GM23338 (cell line): Measurements from ENCODE around the gene CRHR1.

Experiments used
- CREB1 ChIP-seq: fragments of 250-450 bp; sonication (Bioruptor Pico); IDR thresholded peaks from 2 replicates; pipeline ENCODE4 v1.5.0; 2020; ENCODE audit warnings: low read depth, mild to moderate bottlenecking, moderate library complexity
- EZH2 ChIP-seq: fragments of 200-600 bp; sonication (generic); IDR thresholded peaks from one replicate; pipeline ENCODE4 v1.8.0; 2017; ENCODE audit warnings: antibody characterized with exemption, mild to moderate bottlenecking, low read depth; ENCODE audit not compliant: unreplicated experiment
- EZH2phosphoT487 ChIP-seq: fragments of 200-600 bp; sonication (generic); IDR thresholded peaks from one replicate; pipeline ENCODE4 v1.8.1; 2018; ENCODE audit warnings: antibody characterized with exemption; ENCODE audit not compliant: unreplicated experiment
- JUNB ChIP-seq: IDR thresholded peaks from one replicate; pipeline ENCODE4 v1.6.1; 2016; ENCODE audit warnings: antibody characterized with exemption; ENCODE audit not compliant: unreplicated experiment
- NANOG ChIP-seq: IDR thresholded peaks from 2 replicates; pipeline ENCODE4 v1.6.1; 2016; ENCODE audit warnings: antibody characterized with exemption, borderline replicate concordance
- POLR2AphosphoS5 ChIP-seq: IDR thresholded peaks from 2 replicates; pipeline ENCODE4 v1.6.1; 2016; ENCODE audit warnings: antibody characterized with exemption, low read depth
- STAT1 ChIP-seq: IDR thresholded peaks from one replicate; pipeline ENCODE4 v1.6.1; 2016; ENCODE audit warnings: antibody characterized with exemption; ENCODE audit not compliant: unreplicated experiment
- ZNF114 ChIP-seq: fragments of 250-450 bp; sonication (Bioruptor Pico); IDR thresholded peaks from 2 replicates; pipeline ENCODE4 v1.5.0; 2020; ENCODE audit warnings: mild to moderate bottlenecking, moderate library complexity
- ZNF331 ChIP-seq: fragments of 250-450 bp; sonication (Bioruptor Pico); IDR thresholded peaks from 2 replicates; pipeline ENCODE4 v1.5.0; 2020; ENCODE audit warnings: low read depth, mild to moderate bottlenecking, moderate library complexity
- TF ChIP-seq, protein P1 (sequence below), 2 experiments: fragments of 200-600 bp in 1 of 2; sonication (generic) in 1 of 2; conservative IDR thresholded peaks; 2 replicates each; pipeline versions ENCODE4 v1.5.1 to v1.6.1; 2016 to 2017; ENCODE audit warnings: antibody characterized with exemption in 2 of 2, low read depth in 2 of 2, mild to moderate bottlenecking in 2 of 2, moderate library complexity in 1 of 2
- TF ChIP-seq, protein P2 (sequence below): IDR thresholded peaks from 2 replicates; pipeline ENCODE4 v1.6.1; 2016; ENCODE audit warnings: antibody characterized with exemption
- TF ChIP-seq, protein P3 (sequence below): IDR thresholded peaks from one replicate; pipeline ENCODE4 v1.6.1; 2018; ENCODE audit warnings: antibody characterized with exemption; ENCODE audit not compliant: unreplicated experiment
- TF ChIP-seq, protein P4 (sequence below): fragments of 250-450 bp; sonication (Bioruptor Pico); IDR thresholded peaks from 2 replicates; pipeline ENCODE4 v1.5.0; 2020; ENCODE audit warnings: mild to moderate bottlenecking, moderate library complexity

DNA sequence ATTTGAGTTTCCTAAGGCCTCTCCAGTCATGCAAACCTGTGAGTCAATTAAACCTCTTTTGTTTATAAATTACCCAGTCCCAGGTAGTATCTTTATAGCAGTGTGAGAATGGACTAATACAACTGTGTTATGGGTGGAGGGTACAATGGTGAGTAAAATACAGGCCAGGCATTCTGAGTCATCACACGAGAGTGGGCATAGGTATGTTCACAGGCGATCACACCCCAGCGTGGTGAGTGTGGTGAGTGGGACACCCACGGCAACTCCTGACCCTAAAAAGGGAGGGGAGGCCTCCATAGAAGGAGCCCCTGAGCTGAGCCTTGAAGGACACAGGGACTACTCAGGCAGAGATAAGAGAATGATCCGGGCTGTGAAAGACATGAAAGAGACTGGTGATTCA, 87.6 kb downstream of the CRHR1 start:
- TF ChIP-seq, protein P1, sequence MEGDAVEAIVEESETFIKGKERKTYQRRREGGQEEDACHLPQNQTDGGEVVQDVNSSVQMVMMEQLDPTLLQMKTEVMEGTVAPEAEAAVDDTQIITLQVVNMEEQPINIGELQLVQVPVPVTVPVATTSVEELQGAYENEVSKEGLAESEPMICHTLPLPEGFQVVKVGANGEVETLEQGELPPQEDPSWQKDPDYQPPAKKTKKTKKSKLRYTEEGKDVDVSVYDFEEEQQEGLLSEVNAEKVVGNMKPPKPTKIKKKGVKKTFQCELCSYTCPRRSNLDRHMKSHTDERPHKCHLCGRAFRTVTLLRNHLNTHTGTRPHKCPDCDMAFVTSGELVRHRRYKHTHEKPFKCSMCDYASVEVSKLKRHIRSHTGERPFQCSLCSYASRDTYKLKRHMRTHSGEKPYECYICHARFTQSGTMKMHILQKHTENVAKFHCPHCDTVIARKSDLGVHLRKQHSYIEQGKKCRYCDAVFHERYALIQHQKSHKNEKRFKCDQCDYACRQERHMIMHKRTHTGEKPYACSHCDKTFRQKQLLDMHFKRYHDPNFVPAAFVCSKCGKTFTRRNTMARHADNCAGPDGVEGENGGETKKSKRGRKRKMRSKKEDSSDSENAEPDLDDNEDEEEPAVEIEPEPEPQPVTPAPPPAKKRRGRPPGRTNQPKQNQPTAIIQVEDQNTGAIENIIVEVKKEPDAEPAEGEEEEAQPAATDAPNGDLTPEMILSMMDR (conservative IDR thresholded peaks at IDR 0.05; ENCODE audit: low read depth in 2 of 2), result no peak
- TF ChIP-seq, protein P2, sequence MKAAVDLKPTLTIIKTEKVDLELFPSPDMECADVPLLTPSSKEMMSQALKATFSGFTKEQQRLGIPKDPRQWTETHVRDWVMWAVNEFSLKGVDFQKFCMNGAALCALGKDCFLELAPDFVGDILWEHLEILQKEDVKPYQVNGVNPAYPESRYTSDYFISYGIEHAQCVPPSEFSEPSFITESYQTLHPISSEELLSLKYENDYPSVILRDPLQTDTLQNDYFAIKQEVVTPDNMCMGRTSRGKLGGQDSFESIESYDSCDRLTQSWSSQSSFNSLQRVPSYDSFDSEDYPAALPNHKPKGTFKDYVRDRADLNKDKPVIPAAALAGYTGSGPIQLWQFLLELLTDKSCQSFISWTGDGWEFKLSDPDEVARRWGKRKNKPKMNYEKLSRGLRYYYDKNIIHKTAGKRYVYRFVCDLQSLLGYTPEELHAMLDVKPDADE, result no peak
- TF ChIP-seq STAT1 (no peak), EZH2 (no peak), ZNF331 (no peak), POLR2AphosphoS5 (no peak), EZH2phosphoT487 (no peak), CREB1 (CRISPR knock-in tag) (no peak), JUNB (no peak), NANOG (no peak), ZNF114 (no peak)
- TF ChIP-seq, protein P3, sequence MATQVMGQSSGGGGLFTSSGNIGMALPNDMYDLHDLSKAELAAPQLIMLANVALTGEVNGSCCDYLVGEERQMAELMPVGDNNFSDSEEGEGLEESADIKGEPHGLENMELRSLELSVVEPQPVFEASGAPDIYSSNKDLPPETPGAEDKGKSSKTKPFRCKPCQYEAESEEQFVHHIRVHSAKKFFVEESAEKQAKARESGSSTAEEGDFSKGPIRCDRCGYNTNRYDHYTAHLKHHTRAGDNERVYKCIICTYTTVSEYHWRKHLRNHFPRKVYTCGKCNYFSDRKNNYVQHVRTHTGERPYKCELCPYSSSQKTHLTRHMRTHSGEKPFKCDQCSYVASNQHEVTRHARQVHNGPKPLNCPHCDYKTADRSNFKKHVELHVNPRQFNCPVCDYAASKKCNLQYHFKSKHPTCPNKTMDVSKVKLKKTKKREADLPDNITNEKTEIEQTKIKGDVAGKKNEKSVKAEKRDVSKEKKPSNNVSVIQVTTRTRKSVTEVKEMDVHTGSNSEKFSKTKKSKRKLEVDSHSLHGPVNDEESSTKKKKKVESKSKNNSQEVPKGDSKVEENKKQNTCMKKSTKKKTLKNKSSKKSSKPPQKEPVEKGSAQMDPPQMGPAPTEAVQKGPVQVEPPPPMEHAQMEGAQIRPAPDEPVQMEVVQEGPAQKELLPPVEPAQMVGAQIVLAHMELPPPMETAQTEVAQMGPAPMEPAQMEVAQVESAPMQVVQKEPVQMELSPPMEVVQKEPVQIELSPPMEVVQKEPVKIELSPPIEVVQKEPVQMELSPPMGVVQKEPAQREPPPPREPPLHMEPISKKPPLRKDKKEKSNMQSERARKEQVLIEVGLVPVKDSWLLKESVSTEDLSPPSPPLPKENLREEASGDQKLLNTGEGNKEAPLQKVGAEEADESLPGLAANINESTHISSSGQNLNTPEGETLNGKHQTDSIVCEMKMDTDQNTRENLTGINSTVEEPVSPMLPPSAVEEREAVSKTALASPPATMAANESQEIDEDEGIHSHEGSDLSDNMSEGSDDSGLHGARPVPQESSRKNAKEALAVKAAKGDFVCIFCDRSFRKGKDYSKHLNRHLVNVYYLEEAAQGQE, result no peak
- TF ChIP-seq, protein P4, sequence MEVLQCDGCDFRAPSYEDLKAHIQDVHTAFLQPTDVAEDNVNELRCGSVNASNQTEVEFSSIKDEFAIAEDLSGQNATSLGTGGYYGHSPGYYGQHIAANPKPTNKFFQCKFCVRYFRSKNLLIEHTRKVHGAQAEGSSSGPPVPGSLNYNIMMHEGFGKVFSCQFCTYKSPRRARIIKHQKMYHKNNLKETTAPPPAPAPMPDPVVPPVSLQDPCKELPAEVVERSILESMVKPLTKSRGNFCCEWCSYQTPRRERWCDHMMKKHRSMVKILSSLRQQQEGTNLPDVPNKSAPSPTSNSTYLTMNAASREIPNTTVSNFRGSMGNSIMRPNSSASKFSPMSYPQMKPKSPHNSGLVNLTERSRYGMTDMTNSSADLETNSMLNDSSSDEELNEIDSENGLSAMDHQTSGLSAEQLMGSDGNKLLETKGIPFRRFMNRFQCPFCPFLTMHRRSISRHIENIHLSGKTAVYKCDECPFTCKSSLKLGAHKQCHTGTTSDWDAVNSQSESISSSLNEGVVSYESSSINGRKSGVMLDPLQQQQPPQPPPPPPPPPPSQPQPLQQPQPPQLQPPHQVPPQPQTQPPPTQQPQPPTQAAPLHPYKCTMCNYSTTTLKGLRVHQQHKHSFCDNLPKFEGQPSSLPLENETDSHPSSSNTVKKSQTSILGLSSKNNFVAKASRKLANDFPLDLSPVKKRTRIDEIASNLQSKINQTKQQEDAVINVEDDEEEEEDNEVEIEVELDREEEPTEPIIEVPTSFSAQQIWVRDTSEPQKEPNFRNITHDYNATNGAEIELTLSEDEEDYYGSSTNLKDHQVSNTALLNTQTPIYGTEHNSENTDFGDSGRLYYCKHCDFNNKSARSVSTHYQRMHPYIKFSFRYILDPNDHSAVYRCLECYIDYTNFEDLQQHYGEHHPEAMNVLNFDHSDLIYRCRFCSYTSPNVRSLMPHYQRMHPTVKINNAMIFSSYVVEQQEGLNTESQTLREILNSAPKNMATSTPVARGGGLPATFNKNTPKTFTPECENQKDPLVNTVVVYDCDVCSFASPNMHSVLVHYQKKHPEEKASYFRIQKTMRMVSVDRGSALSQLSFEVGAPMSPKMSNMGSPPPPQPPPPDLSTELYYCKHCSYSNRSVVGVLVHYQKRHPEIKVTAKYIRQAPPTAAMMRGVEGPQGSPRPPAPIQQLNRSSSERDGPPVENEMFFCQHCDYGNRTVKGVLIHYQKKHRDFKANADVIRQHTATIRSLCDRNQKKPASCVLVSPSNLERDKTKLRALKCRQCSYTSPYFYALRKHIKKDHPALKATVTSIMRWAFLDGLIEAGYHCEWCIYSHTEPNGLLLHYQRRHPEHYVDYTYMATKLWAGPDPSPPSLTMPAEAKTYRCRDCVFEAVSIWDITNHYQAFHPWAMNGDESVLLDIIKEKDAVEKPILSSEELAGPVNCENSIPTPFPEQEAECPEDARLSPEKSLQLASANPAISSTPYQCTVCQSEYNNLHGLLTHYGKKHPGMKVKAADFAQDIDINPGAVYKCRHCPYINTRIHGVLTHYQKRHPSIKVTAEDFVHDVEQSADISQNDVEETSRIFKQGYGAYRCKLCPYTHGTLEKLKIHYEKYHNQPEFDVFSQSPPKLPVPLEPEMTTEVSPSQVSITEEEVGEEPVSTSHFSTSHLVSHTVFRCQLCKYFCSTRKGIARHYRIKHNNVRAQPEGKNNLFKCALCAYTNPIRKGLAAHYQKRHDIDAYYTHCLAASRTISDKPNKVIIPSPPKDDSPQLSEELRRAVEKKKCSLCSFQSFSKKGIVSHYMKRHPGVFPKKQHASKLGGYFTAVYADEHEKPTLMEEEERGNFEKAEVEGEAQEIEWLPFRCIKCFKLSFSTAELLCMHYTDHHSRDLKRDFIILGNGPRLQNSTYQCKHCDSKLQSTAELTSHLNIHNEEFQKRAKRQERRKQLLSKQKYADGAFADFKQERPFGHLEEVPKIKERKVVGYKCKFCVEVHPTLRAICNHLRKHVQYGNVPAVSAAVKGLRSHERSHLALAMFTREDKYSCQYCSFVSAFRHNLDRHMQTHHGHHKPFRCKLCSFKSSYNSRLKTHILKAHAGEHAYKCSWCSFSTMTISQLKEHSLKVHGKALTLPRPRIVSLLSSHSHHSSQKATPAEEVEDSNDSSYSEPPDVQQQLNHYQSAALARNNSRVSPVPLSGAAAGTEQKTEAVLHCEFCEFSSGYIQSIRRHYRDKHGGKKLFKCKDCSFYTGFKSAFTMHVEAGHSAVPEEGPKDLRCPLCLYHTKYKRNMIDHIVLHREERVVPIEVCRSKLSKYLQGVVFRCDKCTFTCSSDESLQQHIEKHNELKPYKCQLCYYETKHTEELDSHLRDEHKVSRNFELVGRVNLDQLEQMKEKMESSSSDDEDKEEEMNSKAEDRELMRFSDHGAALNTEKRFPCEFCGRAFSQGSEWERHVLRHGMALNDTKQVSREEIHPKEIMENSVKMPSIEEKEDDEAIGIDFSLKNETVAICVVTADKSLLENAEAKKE (CRISPR knock-in tag), result no peak
